Testis (tissue), 3 donors: ENCODE data around the gene CISD3. TPM values are rescaled to one million over a fixed set of nuclear protein-coding genes. Genes with fewer than 3 reads are reported as not detected.

Experiments used
- DNase-seq: peaks from one replicate; pipeline ENCODE4 v3.0.0-alpha.2; 2019
- H3K27ac ChIP-seq, 2 donors: fragments of 200-600 bp; sonication (generic); one replicate each; pipeline ENCODE4 v1.5.1; 2019
- H3K27me3 ChIP-seq: fragments of 200-600 bp; sonication (generic); one replicate; pipeline ENCODE4 v1.5.1; 2019
- H3K36me3 ChIP-seq: fragments of 200-600 bp; sonication (generic); one replicate; pipeline ENCODE4 v1.5.1; 2017; ENCODE audit warnings: low read depth; ENCODE audit errors: missing control alignments
- H3K4me1 ChIP-seq: fragments of 200-600 bp; sonication (generic); one replicate; pipeline ENCODE4 v1.5.1; 2019
- H3K4me3 ChIP-seq, 2 donors: fragments of 200-600 bp; sonication (generic); one replicate each; pipeline ENCODE4 v1.5.1; 2017 to 2019
- H3K9me3 ChIP-seq: fragments of 200-600 bp; sonication (generic); one replicate; pipeline ENCODE4 v1.5.1; 2017
- POLR2A ChIP-seq: fragments of 450-650 bp; IDR thresholded peaks from one replicate; pipeline ENCODE4 v1.6.1; 2017; ENCODE audit warnings: antibody characterized with exemption, mild to moderate bottlenecking, moderate library complexity
- WGBS, 2 donors: methylation state at CpG; one replicate each; pipeline ENCODE4 v1.1.5; 2018; 5-methylcytosine and 5-hydroxymethylcytosine counted together
- intact Hi-C: fragments of 100-400 bp; cut with DNase I; formaldehyde crosslinking; loops from one replicate; pipeline ENCODE4 v1.15.1; 2023; ENCODE audit warnings: low total_unique reads
- polyA plus RNA-seq: library from polyadenylated mRNA; stranded (reverse); fragments of 350-450 nt; fragmentation: Illumina TruSeq; extraction: RNeasy Lipid Tissue Mini Kit (QIAGEN cat#74804); gene quantifications from one replicate; pipeline ENCODE4 v1.2.3, GENCODE V29; 2014; ENCODE audit warnings: low read depth, low replicate concordance; ENCODE audit not compliant: insufficient read depth
- total RNA-seq, 2 donors: library from RNA; depleted of rRNA; stranded (reverse); fragments of >200 nt; gene quantifications; one replicate each; pipeline ENCODE4 v1.2.3, GENCODE V29; 2016
- TF ChIP-seq, protein P1 (sequence below), 3 experiments: fragments of 450-650 bp in 2 of 3; fragments of 200-600 bp in 1 of 3; sonication (generic) in 1 of 3; IDR thresholded peaks; one replicate each; pipeline ENCODE4 v1.5.1; 2016 to 2019; ENCODE audit warnings: antibody characterized with exemption in 3 of 3, mild to moderate bottlenecking in 2 of 3, moderate library complexity in 1 of 3

Gene CISD3
- total and polyA plus RNA-seq, 3 donors from 2014 or later, result 13.9 to 25.7 (median 14.3) TPM

DNA sequence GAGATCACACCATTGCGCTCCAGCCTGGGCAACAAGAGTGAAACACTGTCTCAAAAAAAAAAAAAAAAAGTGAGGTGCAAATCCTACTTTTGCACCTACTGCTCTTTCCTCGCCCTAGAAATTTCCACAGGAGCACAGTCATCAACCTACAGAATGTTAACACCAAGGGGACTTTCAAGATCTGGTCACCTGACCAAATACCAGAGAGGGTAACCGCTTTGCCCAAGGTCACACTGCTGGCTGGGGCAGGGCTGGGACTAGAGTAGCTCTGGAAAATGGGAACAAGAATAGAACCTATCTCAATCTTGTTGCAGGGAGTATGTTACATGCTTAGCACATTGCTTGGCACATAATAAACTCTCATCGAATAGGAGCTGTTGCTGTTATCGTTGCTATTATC lies 31.4 kb upstream of the CISD3 start:
- no peak overlapping the region for H3K4me3 ChIP-seq
- no peak for TF ChIP-seq POLR2A
- intact Hi-C loops, result no loop called here
- no peaks in the 10 kb centered on the region for H3K27me3 ChIP-seq
- DNase-seq, result no peak
- H3K27ac ChIP-seq, result no peak overlapping the region
- 67 to 82% methylated on average over 5 of the region's 5 CpGs for WGBS, 2 donors
- no peaks in the 10 kb centered on the region for H3K9me3 ChIP-seq
- H3K4me1 ChIP-seq, result peaks cover 31% of the 10 kb centered on the region
- no peaks in the 10 kb centered on the region for H3K36me3 ChIP-seq

DNA sequence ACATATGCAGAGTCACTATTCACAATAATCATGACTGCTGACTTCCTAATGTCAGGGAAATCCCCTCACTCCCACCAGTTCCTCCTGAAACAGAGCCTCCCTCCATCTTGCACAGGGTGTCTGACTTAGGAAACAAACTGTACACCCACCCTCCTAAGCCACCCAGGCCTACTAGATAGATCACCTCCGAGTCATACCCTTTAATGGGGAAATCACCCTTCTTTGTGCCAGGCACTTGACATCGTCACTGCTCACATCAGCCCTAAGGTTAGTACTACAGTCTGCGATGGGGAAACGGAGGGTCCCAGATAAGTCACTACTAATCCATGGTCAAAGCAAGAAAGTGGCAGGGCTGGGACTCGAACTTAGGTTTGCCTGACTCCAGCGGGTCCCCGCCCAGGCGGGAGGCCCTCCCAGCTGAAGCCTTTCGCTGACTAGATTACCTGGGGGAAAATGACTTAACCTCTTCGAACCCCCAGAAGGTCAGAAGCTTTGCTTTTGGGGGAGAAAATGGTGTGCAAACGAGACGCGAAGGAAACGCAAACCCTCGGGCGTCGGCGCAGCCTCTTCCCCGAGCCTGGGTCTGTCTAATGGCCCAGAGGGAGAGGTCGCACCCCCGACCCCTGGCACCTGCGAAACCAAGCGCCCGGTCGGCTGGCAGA lies 28.5 kb upstream of the CISD3 start:
- peak; percentile 39 for DNase-seq
- peak overlapping the region; percentile 72 to 91 for H3K4me3 ChIP-seq
- WGBS, 2 donors, result 5 to 25% methylated on average over 7 to 25 of the region's 25 CpGs
- H3K4me1 ChIP-seq, result peaks cover 24% of the 10 kb centered on the region
- no peaks in the 10 kb centered on the region for H3K36me3 ChIP-seq
- H3K27ac ChIP-seq, result peak overlapping the region; percentile 79 to 98
- H3K27me3 ChIP-seq, result no peaks in the 10 kb centered on the region
- no peak for TF ChIP-seq POLR2A
- H3K9me3 ChIP-seq, result no peaks in the 10 kb centered on the region
- intact Hi-C loops, result no loop called here

DNA sequence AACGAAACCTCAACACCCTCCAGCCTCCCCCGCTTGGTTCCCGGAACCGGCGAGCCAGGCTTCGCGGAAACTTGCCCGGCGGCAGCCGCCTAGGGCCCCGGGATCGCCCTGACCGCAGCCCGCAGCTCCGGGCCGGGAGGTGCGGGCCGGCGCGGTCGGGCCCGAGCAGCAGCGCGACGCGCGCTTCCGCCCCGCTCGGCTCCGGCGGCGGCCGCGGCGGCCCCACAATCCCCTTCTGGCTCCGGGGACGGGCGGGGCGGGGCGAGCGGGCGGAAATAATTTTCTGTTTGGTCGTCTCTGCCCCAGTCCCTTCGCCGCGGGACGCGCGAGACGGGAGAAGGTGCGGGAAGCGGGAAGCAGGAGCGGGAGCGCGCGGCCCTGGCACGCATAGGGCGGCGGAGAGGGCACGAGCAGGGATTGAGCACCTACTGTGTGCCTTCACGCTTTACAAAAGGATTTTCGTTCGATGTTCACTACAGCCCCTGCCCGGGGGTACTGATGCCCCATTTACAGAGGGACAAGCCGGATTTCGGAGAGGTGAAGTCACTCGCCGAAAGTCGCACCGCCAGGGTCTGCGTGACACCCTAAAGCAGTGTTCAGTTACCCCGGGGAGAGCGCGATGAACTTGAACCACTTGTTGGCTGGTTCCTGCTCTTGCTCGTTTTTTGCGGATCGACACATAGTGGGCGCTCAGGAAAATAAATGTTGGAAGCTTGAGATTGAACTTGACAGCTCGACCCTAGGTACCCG lies 27.8 kb upstream of the CISD3 start:
- Histone ChIP-seq H3K27me3 (no peaks in the 10 kb centered on the region), H3K4me3 (peak overlapping the region; percentile 72 to 91), H3K4me1 (peaks cover 31% of the 10 kb centered on the region), H3K27ac (peak overlapping the region; percentile 81 to 98), H3K36me3 (no peaks in the 10 kb centered on the region), H3K9me3 (no peaks in the 10 kb centered on the region)
- WGBS, 2 donors, result 1% methylated on average over 27 to 68 of the region's 81 CpGs
- DNase-seq, result peak; percentile 87
- intact Hi-C loops, result no loop called here
- TF ChIP-seq, protein P1, sequence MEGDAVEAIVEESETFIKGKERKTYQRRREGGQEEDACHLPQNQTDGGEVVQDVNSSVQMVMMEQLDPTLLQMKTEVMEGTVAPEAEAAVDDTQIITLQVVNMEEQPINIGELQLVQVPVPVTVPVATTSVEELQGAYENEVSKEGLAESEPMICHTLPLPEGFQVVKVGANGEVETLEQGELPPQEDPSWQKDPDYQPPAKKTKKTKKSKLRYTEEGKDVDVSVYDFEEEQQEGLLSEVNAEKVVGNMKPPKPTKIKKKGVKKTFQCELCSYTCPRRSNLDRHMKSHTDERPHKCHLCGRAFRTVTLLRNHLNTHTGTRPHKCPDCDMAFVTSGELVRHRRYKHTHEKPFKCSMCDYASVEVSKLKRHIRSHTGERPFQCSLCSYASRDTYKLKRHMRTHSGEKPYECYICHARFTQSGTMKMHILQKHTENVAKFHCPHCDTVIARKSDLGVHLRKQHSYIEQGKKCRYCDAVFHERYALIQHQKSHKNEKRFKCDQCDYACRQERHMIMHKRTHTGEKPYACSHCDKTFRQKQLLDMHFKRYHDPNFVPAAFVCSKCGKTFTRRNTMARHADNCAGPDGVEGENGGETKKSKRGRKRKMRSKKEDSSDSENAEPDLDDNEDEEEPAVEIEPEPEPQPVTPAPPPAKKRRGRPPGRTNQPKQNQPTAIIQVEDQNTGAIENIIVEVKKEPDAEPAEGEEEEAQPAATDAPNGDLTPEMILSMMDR (IDR thresholded peaks at IDR 0.05), result no peak
- TF ChIP-seq POLR2A, result peak; percentile 20

DNA sequence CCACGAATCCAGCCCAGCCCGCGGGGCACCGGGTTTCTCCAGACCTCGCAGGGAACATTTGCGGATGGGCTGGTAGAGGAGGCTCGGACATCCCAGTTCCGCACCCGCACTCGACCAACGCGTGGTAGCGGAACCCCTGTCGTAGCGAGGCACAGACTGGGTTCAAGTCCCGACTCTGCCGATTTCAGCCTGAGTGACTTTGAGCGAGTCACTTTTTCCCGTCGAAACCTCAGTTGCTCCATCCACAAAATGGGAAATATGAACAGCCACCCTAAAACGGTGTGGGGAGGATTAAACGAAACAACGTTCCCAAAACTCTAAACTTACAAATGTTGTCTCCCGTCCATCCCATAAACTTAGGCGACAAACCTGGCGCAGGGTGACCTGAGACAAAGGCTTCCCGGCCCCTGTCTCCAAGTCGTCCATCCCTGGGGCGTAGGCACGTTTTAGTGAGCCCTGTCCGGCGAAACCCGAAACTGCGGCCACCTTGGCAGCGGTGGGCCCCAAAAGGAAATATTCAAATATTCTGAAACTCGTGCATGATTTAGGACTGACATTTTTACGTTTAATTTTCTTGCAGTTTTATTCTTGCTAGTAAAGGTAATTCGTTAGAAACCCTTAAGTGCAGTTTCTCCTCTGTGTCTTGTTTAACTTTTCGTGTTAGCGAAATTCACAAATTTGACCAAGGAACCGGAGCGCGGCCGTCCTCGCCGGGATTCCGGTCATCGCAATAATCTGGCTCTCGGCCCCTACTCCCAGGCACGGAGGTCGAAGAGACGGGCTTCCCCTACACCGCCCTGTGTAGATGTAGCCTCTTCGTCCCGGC lies 27.0 kb upstream of the CISD3 start:
- H3K4me3 ChIP-seq, result peak overlapping the region; percentile 72 to 91
- H3K4me1 ChIP-seq, result peaks cover 36% of the 10 kb centered on the region
- no peaks in the 10 kb centered on the region for H3K36me3 ChIP-seq
- WGBS, 2 donors, result 2% methylated on average over 29 to 55 of the region's 55 CpGs
- H3K9me3 ChIP-seq, result no peaks in the 10 kb centered on the region
- H3K27me3 ChIP-seq, result no peaks in the 10 kb centered on the region
- TF ChIP-seq, protein P1 (IDR thresholded peaks at IDR 0.05), result no peak
- TF ChIP-seq POLR2A, result no peak
- H3K27ac ChIP-seq, result peak overlapping the region; percentile 81 to 98
- intact Hi-C loops, result no loop called here
- peak; percentile 40 for DNase-seq

DNA sequence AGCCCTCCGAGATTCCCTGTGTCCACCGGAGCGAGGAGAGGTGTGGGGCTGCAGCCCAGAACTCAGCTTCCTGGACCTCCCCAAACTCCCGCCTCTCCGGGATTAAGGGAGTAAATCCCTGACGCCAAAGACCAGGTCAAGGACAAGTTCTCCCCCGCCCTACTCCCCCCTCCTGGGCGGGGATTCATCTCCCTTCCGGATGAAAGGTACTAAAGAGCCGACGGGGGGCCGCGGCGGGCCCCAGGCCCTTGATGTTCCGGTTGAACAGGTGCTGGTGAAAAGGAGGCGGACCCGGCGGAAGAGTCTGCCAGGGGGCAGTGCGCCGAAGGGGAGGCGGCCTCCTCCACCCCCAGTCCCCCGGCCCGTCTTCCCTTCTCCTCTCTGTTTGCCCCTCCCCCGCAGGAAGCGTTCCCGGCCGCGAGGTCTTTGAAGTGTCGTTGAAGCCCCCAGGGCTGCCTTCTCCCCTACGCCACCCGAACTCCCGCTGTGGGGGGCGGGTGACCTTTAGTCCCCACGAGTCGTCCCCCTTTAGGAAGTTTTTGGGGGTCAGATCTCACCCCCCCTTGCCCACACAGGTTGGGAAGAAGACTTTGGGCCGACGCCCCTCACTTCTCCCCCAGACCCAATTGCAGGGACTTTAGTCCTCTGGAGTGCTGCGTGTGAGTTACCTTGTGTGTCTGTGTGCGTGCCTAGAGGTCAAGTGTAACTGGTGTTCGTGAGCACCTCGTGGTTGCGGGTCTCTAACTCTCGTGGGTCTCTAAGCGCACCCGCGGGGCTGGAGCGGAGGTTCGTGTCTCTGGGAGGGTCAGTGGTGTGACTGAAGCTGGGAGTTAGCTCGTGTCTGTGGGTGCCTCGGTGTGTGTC lies 26.2 kb upstream of the CISD3 start:
- no peaks in the 10 kb centered on the region for H3K27me3 ChIP-seq
- peaks cover 36% of the 10 kb centered on the region for H3K4me1 ChIP-seq
- DNase-seq, result peak; percentile 89
- H3K36me3 ChIP-seq, result no peaks in the 10 kb centered on the region
- no peaks in the 10 kb centered on the region for H3K9me3 ChIP-seq
- intact Hi-C loops, result no loop called here
- no peak for TF ChIP-seq POLR2A
- TF ChIP-seq, protein P1 (IDR thresholded peaks at IDR 0.05), result no peak
- H3K27ac ChIP-seq, result peak overlapping the region; percentile 81 to 98
- WGBS, 2 donors, result 1 to 2% methylated on average over 33 to 50 of the region's 50 CpGs
- peak overlapping the region; percentile 72 to 91 for H3K4me3 ChIP-seq
